Activated naive CD8-positive, alpha-beta T cell treated with anti-CD3 and anti-CD28 coated beads, Interleukin-2, amount 50 U/mL, for 16 hours (primary cell): ENCODE data around the gene BRSK2.
"Not testable (repeated sequence)": the region's sequence is repeated elsewhere in the genome, so short reads cannot be mapped to it uniquely, and the experiment has no call there.

Experiments
- DNase-seq: peaks from one replicate; pipeline ENCODE4 v3.0.0-alpha.2; 2020; ENCODE audit warnings: low read depth, low spot score

Gene BRSK2

DNA sequence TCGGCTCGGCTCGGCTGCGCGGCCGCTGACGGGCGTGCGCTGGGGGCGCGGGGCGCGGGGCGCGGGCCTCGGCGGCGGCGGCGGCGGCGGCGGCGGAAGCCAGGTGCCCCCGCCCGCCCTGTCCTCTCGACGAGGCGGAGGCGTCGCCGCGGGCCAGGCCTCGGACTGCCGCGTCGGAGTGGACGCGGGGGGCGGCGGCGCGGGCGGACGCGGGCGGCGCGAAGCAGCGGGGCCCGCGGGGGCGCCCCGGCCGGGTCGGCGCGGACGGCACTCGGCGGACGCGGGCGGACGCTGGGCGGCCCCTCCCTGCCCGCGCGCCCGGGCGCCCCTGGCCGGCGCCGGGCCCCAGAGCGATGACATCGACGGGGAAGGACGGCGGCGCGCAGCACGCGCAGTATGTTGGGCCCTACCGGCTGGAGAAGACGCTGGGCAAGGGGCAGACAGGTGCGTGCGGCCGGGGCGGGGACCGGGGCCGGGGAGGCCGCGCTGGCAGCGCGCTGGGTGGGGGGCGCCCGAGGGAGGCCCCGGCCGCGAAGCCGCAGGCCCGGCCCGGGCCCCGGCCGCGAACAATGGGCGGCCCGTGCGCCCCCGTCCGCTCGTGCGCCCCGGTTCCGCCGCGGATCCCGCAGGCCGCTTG lies at the start of gene BRSK2:
BRSK2 (plus strand) TSS at position 3 of the 637 bp plus-strand sequence; CDS start at position 354, 351 bp downstream.
- DNase-seq, result no peak

DNA sequence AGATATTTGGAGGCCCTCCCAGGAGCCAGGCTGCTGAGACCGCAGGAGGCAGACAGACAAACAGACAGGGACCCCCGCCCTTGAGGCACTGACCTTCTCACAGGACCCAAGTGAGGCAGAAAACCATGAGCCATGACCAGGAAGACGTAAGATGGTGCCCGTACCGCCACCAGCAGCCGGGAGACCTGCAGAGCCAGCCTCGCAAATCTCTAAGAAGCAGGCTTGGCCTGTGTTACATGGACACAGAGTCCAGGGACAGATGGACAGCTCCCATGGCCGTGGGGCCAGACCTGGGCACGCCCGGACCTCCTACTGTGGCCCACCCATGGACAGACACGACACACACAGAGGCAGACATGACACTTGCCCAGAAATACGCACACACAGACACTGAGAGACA lies 49.6 kb upstream of the BRSK2 start:
- DNase-seq, result no peak

DNA sequence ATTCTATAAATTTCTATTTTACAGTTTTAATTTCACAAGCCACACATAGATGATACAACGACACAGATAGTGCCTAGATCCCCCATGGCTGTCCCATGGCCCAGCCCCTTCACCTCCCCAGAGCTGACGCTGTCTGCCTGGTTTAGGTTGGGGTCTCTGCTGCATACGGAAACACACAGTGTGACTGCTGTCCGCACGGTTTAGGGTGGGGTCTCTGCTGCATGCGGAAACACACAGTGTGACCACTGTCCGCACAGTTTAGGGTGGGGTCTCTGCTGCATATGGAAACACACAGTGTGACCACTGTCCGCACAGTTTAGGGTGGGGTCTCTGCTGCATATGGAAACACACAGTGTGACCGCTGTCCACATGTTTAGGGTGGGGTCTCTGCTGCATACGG lies 48.5 kb upstream of the BRSK2 start:
- DNase-seq, result not testable (repeated sequence)

DNA sequence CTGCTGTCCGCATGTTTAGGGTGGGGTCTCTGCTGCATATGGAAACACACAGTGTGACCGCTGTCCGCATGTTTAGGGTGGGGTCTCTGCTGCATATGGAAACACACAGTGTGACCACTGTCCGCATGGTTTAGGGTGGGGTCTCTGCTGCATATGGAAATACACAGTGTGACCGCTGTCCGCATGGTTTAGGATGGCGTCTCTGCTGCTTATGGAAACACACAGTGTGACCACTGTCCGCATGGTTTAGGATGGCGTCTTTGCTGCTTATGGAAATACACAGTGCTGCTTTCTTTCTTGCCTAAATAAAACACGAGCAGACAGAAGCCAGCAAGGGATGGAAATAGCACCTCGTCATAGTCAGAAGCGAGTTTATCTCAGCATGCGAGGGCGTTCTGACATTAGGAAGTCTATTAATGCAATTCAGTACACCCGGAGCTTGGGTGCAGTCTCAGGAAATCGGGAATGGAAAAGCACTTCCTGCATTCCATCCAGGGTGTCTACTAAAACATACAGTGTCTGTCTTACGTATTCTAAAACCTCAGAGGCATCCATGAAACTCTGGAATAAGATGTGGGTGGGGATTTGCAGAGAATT lies 47.7 kb upstream of the BRSK2 start:
- no peak for DNase-seq

DNA sequence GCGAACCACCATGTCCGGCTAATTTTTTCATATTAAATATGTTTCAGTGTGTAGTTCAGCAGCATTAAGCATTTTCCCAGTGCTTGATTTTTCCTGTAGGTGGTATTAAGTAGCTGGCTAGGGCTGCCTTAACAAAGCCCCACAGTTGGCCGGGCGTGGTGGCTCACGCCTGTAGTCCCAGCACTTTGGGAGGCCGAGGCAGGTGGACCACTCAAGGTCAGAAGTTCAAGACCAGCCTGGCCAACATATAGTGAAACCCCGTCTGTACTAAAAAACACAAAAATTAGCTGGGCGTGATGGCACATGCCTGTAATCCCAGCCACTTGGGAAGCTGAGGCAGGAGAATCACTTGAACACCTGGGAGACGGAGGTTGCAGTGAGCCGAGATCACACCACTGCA lies 46.8 kb upstream of the BRSK2 start:
- no peak for DNase-seq

DNA sequence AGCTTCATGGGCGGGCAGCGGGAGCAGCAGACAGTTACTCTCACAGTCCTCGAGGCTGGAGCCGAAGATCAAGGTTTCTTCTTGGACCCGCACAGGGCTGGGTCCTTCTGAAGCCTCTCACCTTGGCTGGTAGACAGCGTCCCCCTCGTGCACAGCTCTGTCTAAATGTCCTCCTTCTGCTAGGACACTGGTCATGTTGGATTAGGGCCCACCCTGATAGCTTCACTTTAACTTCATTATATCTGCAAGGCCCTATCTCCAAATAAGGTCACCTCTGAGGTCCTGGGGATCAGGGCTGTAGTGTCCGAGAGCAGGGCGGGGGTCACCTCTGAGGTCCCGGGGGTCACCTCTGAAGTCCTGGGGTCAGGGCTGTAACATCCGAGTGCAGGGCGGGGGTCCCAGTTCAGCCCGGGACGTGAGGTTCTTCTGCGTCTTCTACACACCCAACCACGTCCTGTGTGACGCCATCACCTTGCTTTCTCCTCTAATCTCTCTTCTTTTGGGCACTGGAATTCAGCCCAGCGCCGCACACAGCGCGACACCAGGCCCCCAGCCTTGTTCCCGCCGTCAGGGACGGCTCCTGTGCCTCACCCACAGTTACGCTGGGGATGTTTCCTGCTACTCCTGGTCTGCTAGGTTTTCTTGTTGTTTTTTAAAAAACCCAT lies 46.2 kb upstream of the BRSK2 start:
- no peak for DNase-seq

DNA sequence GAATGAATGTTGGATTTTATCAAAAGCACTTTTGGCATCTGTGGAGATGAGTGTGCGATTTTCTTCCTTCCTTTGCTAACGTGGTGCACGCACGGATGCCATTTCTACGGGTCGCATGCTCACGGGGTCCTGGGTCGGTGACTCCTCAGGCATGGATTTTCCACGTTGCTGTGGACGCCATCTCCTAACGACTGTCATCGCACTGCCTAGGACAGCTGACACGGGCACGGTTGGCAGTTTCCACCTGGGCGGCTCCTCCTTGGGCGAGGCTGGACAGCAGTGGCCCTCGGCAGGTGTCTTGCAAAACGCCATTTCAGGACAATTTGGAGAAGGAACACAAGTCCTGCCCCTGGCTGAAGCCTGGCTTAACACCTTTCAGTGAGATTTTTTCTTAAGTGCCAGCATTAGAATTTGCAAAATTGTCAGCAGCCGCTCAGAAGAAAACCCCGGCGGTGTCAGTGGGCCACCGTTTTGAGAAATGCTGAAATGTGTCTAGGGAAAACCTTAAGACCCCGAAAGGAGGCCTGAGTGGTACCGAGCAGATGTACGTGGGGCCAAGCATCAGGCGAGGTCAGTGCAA lies 45.6 kb upstream of the BRSK2 start:
- no peak for DNase-seq

DNA sequence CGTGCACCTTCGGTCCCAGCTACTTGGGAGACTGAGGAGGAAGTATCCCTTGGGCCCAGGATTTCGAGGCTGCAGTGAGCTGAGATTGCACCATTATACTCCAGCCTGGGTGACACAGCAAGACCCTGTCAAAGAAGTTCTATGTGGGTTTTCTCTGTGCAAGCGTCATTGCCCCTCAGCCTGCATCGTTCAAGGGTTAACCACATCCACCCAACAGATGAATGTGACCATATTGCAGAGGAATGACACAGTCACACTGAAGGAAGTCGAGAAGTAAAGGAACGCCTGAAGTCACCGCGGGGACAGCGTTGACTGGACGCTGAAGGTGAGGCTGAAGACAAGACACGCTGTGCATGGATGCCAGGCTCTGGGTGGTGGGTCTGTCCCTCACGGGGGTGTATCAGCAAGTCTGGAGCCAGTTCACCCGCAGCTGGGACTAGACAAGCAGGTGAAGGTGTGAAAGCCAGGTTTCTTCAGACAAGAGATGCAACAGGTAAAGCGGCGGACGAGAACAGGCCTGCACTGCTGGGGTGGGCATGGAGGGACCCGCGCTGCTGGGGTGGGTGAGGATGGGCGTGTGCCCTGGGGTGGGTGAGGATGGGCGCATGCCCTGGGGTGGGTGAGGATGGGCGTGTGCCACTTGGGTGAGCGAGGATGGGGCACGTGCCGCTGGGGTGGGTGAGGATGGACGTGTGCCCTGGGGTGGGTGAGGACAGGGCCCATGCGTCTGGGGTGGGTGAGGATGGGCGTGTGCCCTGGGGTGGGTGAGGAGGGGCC lies 43.8 kb upstream of the BRSK2 start:
- DNase-seq, result no peak

DNA sequence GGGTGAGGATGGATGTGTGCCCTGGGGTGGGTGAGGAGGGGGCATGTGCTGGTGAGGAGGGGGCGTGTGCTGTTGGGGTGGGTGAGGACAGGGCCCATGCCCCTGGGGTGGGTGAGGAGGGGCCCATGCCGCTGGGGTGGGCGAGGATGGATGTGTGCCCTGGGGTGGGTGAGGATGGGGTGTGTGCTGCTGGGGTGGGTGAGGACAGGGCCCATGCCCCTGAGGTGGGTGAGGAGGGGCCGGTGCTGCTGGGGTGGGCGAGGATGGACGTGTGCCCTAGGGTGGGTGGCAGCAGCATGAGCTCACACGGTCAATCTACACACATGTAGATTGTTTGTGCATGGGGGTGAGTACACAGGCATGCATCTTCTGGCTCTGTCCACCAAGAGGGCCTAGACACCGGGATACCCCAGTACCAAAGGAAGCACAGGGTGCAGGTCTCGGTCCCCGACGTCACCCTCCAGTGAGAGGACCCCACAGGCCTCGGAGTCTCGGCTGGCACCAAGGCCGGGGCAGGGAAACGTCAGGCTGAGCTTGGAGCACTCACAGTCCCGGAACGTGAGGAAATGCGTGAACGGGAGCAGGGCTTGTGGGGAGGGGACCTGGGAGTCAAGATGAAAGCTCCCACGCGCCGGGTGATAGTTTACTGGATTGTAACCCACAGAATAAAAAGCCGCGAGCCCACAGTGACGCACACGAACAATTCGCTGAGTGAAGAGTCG lies 42.9 kb upstream of the BRSK2 start:
- DNase-seq, result no peak

DNA sequence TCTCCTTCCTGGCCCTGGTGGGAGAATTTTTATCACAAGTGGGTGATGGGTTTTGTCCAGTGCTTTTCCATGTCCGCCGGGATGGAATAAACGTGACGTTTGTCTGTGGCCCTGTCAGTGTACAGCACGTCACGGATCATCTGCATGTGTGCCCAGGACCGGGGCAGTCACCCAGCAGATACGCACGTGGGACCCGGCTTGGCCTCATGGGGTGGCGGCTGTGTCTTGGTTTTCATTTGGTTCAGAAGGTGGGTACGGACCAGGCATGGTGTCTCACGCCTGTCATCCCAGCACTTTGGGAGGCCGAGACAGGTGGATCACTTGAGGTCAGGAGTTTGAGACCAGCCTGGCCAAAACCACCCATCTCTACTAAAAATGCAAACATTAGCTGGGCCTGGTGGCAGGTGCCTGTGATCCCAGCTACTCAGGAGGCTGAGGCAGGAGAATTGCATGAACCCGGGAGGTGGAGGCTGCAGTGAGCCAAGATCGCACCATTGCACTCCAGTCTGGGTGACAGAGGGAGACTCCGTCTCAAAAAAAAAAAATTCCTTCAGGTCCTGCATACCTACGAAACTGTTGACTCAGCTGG lies 42.2 kb upstream of the BRSK2 start:
- DNase-seq, result not testable (repeated sequence)

DNA sequence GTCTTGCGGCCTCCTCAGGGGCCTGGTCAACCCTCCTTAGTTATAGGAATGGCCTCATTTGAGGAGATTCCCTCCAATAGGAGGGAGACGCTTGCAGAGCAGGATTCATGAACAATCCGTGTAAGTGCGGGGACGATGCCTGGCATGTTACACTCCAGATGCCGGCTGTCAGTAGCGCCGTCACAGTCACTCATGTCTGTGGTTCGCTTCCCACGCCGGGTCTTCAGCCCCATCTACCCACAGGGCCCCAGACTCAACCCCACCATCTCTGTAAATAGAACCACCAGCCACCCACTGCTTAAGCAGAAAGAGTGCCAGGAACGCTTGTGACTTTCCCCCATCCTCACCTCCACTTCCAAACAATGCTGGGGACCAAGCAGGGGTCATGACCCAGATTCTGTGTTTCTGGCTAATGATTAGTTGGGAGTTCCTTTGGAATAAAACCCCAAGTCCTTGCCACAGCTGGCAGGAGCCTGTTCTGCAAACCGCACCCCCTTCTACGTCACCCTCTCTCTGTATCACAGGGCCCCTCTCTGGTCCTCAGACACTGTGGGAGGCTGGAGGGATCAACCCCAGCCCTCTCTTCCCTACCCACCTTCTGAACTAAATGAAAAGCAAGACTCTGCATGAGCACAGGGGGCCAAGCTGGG lies 41.5 kb upstream of the BRSK2 start:
- DNase-seq, result no peak

DNA sequence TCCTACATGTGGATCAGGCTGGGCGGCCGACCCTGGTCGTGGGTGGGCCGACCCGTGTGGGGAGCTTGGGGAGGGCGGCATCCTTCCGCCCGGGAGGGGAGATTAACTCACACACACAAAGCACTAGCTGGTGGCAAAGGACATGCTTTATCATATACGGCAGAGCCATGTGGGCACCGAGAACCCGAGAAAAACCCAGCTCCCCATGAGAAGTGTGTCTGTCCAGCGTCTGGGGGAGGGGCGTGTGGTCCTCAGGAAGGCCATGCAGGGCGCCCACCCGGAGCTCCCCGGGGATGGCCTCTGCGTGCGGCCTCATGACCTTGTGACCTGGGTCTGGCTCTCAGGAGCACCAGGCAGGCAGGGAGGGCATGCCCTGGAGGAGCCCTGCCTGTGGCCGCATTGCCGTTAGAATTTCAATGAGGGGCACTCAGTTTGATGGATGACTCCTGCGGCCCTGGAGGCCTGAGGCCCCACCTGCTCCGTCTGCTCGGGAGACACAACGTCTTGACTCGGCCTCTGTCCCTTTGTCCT lies 40.9 kb upstream of the BRSK2 start:
- no peak for DNase-seq

DNA sequence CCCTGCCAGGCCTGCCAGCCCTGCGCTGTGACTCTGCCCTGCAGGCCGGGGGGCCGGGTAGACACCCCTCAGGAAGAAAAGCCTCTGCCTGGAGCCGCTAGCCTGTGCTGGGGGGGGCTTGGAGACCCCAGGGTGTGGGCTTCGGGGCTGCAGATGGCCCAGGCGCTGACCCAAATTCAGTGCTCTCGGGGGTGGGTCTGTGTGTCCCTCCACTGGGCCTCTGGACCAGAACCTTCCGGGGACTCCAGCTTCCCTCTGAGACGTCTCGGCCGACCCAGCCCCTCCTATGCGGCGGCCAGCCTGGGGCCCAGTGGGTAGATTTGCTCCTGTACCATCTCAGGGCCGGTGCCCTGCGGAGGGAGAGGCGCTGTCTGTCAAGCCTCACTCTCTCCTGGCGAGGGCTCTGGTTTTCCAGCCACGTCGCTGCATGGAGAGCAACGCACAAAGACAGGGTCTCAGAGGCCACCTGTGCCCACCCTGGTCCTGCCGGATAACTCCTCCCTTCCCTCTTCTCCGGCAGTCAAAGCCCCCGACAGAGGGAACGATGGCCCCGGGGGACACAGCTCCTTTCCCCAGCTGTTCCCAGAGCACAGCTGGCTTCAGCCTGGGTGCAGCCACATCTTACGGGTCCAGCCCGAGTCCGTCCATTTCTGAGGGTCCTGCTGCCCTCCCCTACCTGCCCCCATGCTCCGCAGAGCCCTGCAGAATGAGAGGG lies 40.2 kb upstream of the BRSK2 start:
- no peak for DNase-seq

DNA sequence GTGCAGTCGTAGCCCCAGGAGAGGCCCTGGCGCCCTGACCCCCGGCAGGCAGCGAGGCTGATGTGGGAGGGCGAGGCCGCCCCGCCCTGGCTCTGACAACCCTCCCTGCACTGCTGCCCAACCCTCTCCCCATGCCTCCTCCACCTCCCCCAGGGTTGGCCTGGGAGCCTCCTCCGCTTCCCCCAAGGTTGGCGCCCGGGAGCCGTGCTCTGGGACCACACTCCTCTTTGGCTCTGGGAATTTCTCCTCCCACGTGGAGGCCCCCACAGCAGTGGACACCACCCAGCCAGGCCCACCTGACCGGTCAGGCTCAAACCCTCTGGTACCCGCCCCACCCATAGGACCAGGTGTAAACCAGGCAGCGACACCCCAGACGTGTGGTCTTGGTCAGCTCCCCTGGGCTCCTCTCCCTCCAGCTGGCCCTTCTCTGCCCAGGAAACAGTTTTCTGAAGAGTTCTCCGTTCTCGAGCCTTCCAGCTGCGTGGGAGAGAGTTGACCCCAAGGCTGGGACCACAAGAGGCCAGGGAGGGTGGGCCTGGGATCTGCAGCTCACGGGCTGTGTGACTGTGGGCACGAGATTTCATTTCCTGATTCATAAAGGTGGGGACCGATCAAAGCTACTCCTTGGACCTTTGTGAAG lies 39.5 kb upstream of the BRSK2 start:
- no peak for DNase-seq

DNA sequence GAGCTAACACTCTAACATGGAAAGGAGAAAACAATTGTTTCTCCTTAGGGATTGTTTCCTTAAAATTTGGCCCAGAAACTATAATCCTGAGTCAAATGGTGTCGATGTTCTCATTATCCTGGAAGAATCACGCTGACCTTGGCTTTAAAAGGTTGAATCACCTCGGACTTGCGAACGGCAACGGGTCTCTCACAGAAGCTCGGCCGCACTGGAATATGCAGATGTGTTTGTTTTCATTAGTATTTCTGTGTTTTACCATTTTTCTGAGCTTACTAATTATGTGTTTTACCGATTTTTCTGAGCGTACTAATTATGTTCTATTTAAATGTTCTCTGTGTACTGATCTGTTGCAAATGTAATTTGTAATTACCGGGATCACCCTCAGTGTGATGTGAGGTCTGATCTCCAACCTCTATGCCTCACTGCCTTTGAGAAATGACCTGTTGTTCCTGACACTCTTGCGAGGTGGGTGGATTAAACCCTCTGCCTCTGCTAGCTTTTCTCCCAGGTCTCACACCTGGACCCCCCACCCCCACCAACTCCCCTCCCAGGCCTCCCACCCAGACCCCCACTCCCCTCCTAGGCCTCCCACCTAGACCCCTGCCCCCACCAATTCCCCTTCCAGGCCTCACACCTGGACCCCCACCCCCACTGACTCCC lies 38.3 kb upstream of the BRSK2 start:
- no peak for DNase-seq

DNA sequence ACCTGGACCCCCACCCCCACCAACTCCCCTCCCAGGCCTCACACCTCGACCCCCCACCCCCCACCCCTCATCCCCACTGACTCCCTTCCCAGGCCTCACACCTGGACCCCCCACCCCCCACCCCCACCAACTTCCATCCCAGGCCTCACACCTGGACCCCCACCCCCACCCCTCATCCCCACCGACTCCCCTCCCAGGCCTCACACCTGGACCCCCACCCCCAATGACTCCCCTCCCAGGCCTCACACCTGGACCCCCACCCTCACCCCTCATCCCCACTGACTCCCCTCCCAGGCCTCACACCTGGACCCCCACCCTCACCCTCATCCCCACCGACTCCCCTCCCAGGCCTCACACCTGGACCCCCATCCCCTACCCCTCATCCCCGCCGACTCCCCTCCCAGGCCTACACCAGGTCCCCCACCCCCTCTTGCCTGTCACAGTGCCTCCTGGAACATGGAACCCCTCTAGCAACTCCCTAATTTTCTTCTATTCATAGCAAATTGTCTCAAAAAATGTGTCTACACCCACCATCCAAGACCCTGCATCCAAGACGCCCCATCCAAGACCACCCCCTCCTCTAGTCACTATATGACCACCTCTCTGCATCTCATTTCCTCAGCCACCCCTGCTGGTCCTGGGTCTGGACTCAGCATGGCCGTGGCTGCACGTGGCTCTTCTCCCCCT lies 36.9 kb upstream of the BRSK2 start:
- no peak for DNase-seq

DNA sequence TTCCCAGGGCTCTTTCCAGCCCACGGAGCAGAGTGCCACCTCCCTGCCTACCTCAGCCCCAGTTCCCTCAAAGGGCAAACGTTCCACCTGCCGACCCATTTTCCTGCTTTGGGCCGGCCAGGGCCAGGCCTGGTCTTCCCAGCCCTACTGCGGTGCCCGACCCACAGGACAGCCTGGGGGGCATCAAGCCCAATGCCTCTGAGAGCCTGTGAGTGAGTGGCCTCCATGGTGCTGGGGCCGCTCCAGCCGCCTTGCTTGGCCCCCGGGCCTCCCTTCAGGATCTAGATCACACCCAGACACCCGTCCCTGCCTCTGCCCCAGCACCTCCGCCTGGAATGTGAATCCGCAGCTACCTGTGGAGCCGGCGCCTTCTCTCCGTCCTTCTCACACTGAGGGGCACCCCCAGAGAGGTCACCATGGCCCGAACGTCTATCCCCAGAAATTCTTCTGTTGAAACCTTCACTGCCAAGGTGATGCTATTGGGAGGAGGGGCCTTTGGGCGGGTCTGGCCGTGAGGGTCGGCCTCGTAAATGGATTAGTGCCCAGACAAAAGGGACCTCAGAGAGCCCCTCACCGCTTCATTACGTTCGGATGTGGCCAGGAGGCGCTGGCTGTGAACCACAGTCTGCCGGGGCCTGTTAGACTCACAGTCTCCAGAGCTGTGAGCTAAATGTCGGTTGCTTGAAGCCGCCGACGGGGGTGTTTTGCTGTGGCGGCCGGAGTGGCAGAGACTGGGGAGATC lies 36.2 kb upstream of the BRSK2 start:
- no peak for DNase-seq
